COLO668 (cell line): ENCODE measurements around the gene ACAA1.

Experiments used
- DNase-seq: peaks from one replicate; lab custom pipeline; 2025; ENCODE audit not compliant: unreplicated experiment; lab: John Stamatoyannopoulos, UW

ACAA1 gene

GRCh38 chr3:38154625-38155255 is 17.8 kb upstream of the ACAA1 start:
- no peak for DNase-seq

DNA sequence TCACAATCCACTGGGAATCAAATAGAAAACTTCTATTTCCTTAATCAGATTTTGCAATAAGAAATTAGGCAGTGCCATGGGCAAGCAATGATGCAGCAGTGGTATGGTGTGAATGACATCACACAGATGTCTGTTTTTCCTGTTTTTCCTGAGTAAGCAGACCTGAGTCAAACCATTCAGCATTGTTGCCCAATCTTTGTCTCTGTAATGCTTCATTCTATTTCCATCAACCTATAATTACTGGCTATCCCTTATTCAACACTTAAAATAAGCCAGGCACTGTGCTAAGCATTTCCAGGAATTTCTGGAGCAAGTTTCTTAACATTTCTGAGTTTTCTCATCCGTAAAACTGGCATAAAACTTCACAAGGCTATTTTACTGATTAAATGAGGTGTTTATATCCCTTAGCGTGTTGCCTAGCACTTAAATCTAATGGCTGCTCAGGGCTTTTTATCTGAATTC is 17.1 kb upstream of the ACAA1 start:
- DNase-seq = no peak

GRCh38 chr3:38153221-38153620 is 16.3 kb upstream of the ACAA1 start:
- no peak for DNase-seq

GRCh38 chr3:38152609-38153008 is 15.7 kb upstream of the ACAA1 start:
- no peak for DNase-seq

GRCh38 chr3:38151667-38152265 is 14.8 kb upstream of the ACAA1 start:
- no peak for DNase-seq

- no peak for DNase-seq
Observed at GRCh38 chr3:38150780-38151528, 14.0 kb upstream of the ACAA1 start.

GRCh38 chr3:38149708-38150107 is 12.8 kb upstream of the ACAA1 start:
- no peak for DNase-seq

- no peak for DNase-seq
Observed at GRCh38 chr3:38148311-38148882, 11.5 kb upstream of the ACAA1 start.

DNA sequence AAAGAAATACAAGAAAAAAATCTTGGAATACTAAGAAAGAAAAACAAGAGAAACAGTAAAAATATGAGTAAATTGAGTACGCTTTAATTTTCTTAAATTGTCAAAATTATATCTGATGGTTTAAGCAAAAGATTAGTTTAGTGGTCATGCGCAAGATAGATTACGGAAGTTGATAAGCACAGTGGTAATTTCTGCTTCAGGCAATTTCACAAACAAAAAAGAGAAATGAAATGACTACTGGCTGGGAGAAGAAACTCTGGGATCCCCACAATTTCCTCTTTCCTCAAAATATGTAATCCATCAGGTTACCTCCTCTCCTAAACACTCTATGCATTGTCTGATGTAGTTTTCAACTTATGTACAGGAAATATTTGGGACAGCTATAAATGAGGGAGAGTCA is 10.5 kb upstream of the ACAA1 start:
- no peak for DNase-seq

DNA sequence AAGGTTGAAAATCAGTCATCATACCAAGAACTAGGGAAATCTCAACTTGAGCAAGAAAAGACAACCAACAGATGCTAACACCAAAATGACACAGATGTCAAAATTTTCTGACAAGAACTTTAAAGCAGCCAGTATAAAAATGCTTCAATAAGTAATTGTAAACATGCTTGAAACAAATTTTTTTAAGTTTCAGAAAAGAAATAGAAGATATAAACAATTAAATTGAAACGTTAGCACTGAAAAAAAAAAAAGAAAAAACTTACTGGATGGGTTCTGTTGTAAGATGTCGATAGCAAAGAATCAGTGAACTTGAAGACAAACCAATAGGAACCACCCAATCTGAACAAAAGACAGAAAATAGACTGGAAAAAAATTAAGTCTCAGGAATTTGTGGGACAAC is 9.6 kb upstream of the ACAA1 start:
- DNase-seq = no peak

DNA sequence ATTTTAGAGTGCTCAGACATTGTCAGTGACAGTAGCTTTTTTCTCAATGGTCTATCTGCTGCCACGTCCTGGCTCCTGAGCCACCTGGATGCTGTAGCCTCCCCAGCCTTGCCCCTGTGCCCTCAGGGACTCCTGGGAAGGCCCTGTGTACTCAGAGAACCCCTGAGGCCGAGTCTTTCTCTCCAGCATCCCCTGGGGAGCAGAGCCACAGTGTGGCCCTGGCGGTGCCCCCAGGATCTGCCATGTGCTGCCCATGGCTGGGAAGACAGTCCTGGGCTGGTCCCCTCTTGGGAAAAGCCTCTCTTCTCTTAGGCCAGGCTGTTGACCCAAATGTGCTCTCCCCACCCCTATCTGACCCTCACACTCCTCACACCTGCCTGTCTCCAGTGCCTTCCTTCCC is 6.6 kb upstream of the ACAA1 start:
- DNase-seq = no peak

DNA sequence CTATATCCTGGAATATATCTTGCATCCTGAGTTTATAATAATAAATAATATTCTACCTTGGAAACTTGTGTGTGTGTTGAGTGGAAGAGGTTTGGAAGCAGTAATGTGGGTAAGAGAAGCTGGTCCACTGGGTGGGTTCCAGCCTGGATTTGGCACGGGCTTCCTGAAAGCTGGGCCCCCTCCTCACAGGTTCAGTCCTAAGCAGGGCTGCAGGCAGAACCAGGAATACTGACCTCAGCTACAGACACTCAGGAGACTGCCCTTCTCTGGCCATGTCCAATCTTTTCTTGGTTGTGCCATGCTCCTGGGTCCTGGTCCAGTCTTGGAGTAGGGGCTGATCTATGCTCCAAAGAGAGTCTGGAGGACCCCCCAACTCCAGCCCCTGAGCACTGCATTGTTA is 6.0 kb upstream of the ACAA1 start:
- DNase-seq = no peak

GRCh38 chr3:38141952-38142273 is 5.0 kb upstream of the ACAA1 start:
- DNase-seq = peak; percentile 20

DNA sequence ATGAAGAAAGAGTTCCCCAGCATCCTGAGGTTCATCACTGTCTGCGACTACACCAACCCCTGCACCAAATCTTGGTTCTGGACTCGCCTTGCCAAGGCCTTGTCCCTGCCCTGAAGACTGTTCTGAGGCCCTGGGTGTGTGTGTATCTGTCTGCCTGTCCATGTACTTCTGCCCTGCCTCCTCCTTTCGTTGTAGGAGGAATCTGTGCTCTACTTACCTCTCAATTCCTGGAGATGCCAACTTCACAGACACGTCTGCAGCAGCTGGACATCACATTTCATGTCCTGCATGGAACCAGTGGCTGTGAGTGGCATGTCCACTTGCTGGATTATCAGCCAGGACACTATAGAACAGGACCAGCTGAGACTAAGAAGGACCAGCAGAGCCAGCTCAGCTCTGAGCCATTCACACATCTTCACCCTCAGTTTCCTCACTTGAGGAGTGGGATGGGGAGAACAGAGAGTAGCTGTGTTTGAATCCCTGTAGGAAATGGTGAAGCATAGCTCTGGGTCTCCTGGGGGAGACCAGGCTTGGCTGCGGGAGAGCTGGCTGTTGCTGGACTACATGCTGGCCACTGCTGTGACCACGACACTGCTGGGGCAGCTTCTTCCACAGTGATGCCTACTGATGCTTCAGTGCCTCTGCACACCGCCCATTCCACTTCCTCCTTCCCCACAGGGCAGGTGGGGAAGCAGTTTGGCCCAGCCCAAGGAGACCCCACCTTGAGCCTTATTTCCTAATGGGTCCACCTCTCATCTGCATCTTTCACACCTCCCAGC is 4.4 kb upstream of the ACAA1 start:
- DNase-seq = no peak

DNA sequence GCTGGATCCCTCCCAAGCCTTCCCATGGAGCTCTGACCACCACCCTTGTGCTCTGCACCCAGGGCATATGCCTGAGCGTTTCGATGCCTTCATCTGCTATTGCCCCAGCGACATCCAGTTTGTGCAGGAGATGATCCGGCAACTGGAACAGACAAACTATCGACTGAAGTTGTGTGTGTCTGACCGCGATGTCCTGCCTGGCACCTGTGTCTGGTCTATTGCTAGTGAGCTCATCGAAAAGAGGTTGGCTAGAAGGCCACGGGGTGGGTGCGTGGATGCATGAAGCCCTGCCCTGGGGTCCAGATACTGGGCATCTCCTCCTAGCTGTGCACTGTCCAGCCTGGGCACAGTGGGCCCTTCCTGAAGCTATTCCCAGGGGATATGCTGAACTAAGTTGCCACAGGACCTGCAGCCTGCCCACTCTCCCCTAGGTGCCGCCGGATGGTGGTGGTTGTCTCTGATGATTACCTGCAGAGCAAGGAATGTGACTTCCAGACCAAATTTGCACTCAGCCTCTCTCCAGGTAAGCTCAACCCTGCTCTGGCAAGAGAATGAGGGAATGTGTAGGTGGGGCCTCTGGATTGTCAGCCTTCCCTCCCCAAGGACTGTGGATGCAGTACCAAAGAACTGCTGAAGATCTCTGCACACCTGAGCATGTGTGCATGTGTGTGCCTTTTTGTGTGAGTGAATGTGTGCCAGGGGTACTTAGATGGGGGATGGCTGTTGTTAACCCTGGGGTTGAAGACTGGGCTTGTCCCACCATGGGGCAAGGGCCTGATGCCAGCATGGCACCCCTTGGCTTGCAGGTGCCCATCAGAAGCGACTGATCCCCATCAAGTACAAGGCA is 3.6 kb upstream of the ACAA1 start:
- no peak for DNase-seq

- DNase-seq = peak; percentile 1
Observed at GRCh38 chr3:38139652-38140051, 2.7 kb upstream of the ACAA1 start.

GRCh38 chr3:38139191-38139590 is 2.3 kb upstream of the ACAA1 start:
- DNase-seq = no peak

DNA sequence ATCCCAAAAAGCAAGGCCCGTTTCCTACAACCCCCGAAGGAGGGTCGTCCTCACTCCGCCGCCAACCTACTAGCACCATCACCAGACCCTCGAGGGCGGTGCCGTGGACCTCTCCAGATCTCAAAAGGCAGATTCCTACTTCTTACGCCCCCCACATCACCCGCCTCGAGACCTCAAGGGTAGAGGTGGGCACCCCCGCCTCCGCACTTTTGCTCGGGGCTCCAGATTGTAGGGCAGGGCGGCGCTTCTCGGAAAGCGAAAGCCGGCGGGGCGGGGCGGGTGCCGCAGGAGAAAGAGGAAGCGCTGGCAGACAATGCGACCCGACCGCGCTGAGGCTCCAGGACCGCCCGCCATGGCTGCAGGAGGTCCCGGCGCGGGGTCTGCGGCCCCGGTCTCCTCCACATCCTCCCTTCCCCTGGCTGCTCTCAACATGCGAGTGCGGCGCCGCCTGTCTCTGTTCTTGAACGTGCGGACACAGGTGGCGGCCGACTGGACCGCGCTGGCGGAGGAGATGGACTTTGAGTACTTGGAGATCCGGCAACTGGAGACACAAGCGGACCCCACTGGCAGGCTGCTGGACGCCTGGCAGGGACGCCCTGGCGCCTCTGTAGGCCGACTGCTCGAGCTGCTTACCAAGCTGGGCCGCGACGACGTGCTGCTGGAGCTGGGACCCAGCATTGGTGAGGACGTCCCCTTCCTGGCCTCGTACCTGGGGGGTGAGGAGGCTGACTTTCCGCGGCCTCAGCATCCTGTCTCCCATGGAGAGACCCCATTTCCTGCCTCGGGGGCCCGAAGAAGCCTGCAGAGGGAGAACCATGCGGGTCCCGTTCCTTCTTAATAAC is 1.6 kb upstream of the ACAA1 start, which contains the start of gene MYD88:
Gene MYD88 (plus strand): TSS at position 313 of the 842 bp plus-strand sequence. CDS start 40 bp downstream, at position 353.
- peak; percentile 65 for DNase-seq

GRCh38 chr3:38137615-38138348 is 855 bp upstream of the ACAA1 start:
- peak; percentile 23 for DNase-seq
